Neuronal stem cell (in vitro differentiated cells): ENCODE results near the gene CTU2.

Source experiments
- DNase-seq: peaks from one replicate; pipeline ENCODE4 v3.0.0-alpha.2; 2013; ENCODE audit warnings: low spot score
- H2AFZ ChIP-seq: one replicate; pipeline ENCODE4 v1.6.1; 2013; ENCODE audit warnings: mild to moderate bottlenecking, low read length, inconsistent platforms
- H2AK5ac ChIP-seq: 2 replicates; pipeline ENCODE4 v1.6.1; 2013; ENCODE audit warnings: low read depth, mild to moderate bottlenecking, inconsistent platforms, low read length, moderate library complexity, mixed read lengths
- H2BK120ac ChIP-seq: 2 replicates; pipeline ENCODE4 v1.6.1; 2013; ENCODE audit warnings: low read depth, mild to moderate bottlenecking, inconsistent platforms, low read length, moderate library complexity, mixed read lengths
- H2BK12ac ChIP-seq: one replicate; pipeline ENCODE4 v1.6.1; 2013; ENCODE audit warnings: low read length, inconsistent platforms
- H2BK15ac ChIP-seq: 2 replicates; pipeline ENCODE4 v1.6.1; 2013; ENCODE audit warnings: mild to moderate bottlenecking, low read length, inconsistent platforms, mixed read lengths
- H2BK5ac ChIP-seq: one replicate; pipeline ENCODE4 v1.6.1; 2013; ENCODE audit warnings: inconsistent platforms, mild to moderate bottlenecking, low read length, moderate library complexity
- H3K14ac ChIP-seq: one replicate; pipeline ENCODE4 v1.6.1; 2013; ENCODE audit warnings: low read length, inconsistent platforms
- H3K18ac ChIP-seq: 2 replicates; pipeline ENCODE4 v1.6.1; 2013; ENCODE audit warnings: low read length, inconsistent platforms
- H3K23ac ChIP-seq: 2 replicates; pipeline ENCODE4 v1.6.1; 2013; ENCODE audit warnings: low read depth, mild to moderate bottlenecking, mixed read lengths, low read length, inconsistent platforms; ENCODE audit not compliant: poor library complexity
- H3K27ac ChIP-seq: replicated peaks from 3 replicates; pipeline ENCODE4 v1.5.1; 2013; ENCODE audit warnings: low read length, inconsistent platforms
- H3K27me3 ChIP-seq, 3 experiments: 2 replicates each; pipeline ENCODE4 v1.6.1; 2013; ENCODE audit warnings: low read length in 3 of 3, mild to moderate bottlenecking in 2 of 3, inconsistent platforms in 1 of 3, low read depth in 1 of 3, mixed read lengths in 1 of 3, moderate library complexity in 1 of 3; ENCODE audit not compliant: control insufficient read depth in 3 of 3, insufficient read depth in 3 of 3
- H3K36me3 ChIP-seq, 2 donors: replicated peaks in 1 of 2; 2 replicates each; pipeline ENCODE4 v1.6.1; 2013; ENCODE audit warnings: low read length in 2 of 2; ENCODE audit not compliant: control insufficient read depth in 2 of 2, insufficient read depth in 2 of 2
- H3K4ac ChIP-seq: 2 replicates; pipeline ENCODE4 v1.6.1; 2013; ENCODE audit warnings: inconsistent platforms, mild to moderate bottlenecking, low read length, moderate library complexity
- H3K4me1 ChIP-seq, 2 donors: 1 replicate in 1 of 2; 2 replicates in 1 of 2; pipeline ENCODE4 v1.6.1; 2013; ENCODE audit warnings: low read length in 2 of 2, low read depth in 1 of 2; ENCODE audit not compliant: control insufficient read depth in 2 of 2, insufficient read depth in 1 of 2
- H3K4me2 ChIP-seq: one replicate; pipeline ENCODE4 v1.6.1; 2013; ENCODE audit warnings: mild to moderate bottlenecking, low read length, inconsistent platforms; ENCODE audit not compliant: insufficient read depth, poor library complexity, severe bottlenecking
- H3K4me3 ChIP-seq, 2 donors: 2 replicates each; pipeline ENCODE4 v1.5.1; 2013; ENCODE audit warnings: low read length in 2 of 2, mild to moderate bottlenecking in 2 of 2, inconsistent platforms in 1 of 2, moderate library complexity in 1 of 2
- H3K79me1 ChIP-seq: one replicate; pipeline ENCODE4 v1.6.1; 2013; ENCODE audit warnings: low read depth, mild to moderate bottlenecking, inconsistent platforms, low read length, moderate library complexity
- H3K9ac ChIP-seq: one replicate; pipeline ENCODE4 v1.6.1; 2013; ENCODE audit warnings: mild to moderate bottlenecking, low read depth, low read length, inconsistent platforms; ENCODE audit not compliant: poor library complexity
- H3K9me3 ChIP-seq, 2 donors: replicated peaks in 1 of 2; 2 replicates each; pipeline versions ENCODE3 to v1.6.1; 2013; ENCODE audit warnings: low read length in 2 of 2, mild to moderate bottlenecking in 2 of 2, inconsistent platforms in 1 of 2, low read depth in 1 of 2, mixed read lengths in 1 of 2, moderate library complexity in 1 of 2; ENCODE audit not compliant: control insufficient read depth in 2 of 2, insufficient read depth in 1 of 2
- H4K8ac ChIP-seq: one replicate; pipeline ENCODE4 v1.6.1; 2013; ENCODE audit warnings: low read depth, mild to moderate bottlenecking, inconsistent platforms, low read length, moderate library complexity
- H4K91ac ChIP-seq: one replicate; pipeline ENCODE4 v1.6.1; 2013; ENCODE audit warnings: low read length, low read depth, mild to moderate bottlenecking, inconsistent platforms; ENCODE audit not compliant: poor library complexity
- WGBS, 2 donors: extraction: QIAGEN DNeasy Blood & Tissue Kit; methylation state at CpG; one replicate each; pipeline ENCODE4 v1.1.7; 2013; ENCODE audit warnings: missing lambda C conversion rate in 2 of 2, mixed read lengths in 1 of 2; ENCODE audit not compliant: insufficient read length in 2 of 2, insufficient replicate concordance in 1 of 2; ENCODE audit errors: extremely low coverage in 2 of 2; 5-methylcytosine and 5-hydroxymethylcytosine counted together

CTU2 gene

DNA sequence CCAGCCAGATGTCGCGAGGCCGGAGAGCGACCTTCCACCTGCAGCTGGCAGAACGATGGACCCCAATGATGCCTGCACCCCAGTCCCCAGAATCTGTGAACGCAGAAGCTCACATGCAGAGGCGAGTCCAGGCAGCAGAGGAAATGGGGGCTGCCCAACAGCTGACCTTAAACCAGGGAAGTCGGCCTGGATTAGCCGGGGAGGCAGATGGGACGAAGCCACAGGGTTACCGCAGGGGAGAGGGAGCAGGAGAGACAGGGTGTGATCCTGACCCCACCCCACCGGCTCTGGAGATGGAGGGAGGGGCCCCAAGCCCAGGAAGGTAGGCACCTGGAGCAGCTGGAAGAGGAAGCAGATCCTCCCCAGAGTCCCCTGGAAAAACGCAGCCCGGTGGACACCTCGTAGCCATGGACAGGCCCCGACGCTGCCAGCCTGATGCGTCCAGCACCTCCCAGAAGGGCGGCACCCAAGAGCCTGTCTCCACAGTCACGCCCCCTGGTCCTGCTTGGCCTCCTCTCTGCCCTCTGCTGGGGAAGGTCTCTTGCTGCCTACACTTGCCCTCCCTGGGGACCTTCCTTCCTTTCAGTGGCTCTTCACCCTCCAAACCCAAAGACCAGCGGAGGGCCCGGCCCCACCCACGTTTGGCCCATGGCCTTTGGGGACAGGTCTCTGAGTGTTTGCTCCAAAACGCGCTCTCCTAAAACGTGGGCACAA, 41.4 kb downstream of the CTU2 start:
- no peak for DNase-seq
- H4K91ac ChIP-seq = no peak overlapping the region
- H2BK12ac ChIP-seq = peak overlapping the region; percentile 78
- H3K14ac ChIP-seq = no peak overlapping the region
- H2AFZ ChIP-seq = no peak overlapping the region
- peak overlapping the region; percentile 81 for H3K4ac ChIP-seq
- H3K4me3 ChIP-seq = no peak overlapping the region
- H3K27me3 ChIP-seq = no peaks in the 10 kb centered on the region
- H2BK5ac ChIP-seq = no peak overlapping the region
- no peak overlapping the region for H2BK120ac ChIP-seq
- H3K23ac ChIP-seq = peak overlapping the region; percentile 90
- H3K9ac ChIP-seq = no peak overlapping the region
- H2AK5ac ChIP-seq = peak overlapping the region; percentile 91
- no CpG with 5 or more reads among the region's 26 CpGs for WGBS, 2 donors
- no peaks in the 10 kb centered on the region for H3K9me3 ChIP-seq
- no peak overlapping the region for H3K4me2 ChIP-seq
- H3K27ac ChIP-seq = no peak overlapping the region
- peak overlapping the region; percentile 17 for H3K18ac ChIP-seq
- no peaks in the 10 kb centered on the region for H3K36me3 ChIP-seq
- H3K4me1 ChIP-seq = peaks cover 1 to 15% of the 10 kb centered on the region in 2 donors
- peak overlapping the region; percentile 16 for H2BK15ac ChIP-seq
- H4K8ac ChIP-seq = no peak overlapping the region
- peaks cover 3% of the 10 kb centered on the region for H3K79me1 ChIP-seq

- peak overlapping the region; percentile 16 for H2BK15ac ChIP-seq
- H3K27me3 ChIP-seq = no peaks in the 10 kb centered on the region
- peaks cover 3% of the 10 kb centered on the region for H3K79me1 ChIP-seq
- H4K8ac ChIP-seq = no peak overlapping the region
- H3K18ac ChIP-seq = peak overlapping the region; percentile 11
- DNase-seq = no peak
- H3K23ac ChIP-seq = no peak overlapping the region
- H3K4me3 ChIP-seq = no peak overlapping the region
- H2AK5ac ChIP-seq = no peak overlapping the region
- no peak overlapping the region for H2AFZ ChIP-seq
- H3K14ac ChIP-seq = no peak overlapping the region
- H3K4me1 ChIP-seq = peaks cover 1 to 15% of the 10 kb centered on the region in 2 donors
- H3K9ac ChIP-seq = no peak overlapping the region
- H3K4me2 ChIP-seq = no peak overlapping the region
- no peaks in the 10 kb centered on the region for H3K36me3 ChIP-seq
- no CpG with 5 or more reads among the region's 12 CpGs for WGBS, 2 donors
- H4K91ac ChIP-seq = peak overlapping the region; percentile 40
- no peak overlapping the region for H3K4ac ChIP-seq
- H3K9me3 ChIP-seq = no peaks in the 10 kb centered on the region
- no peak overlapping the region for H2BK12ac ChIP-seq
- no peak overlapping the region for H3K27ac ChIP-seq
- no peak overlapping the region for H2BK5ac ChIP-seq
- no peak overlapping the region for H2BK120ac ChIP-seq
Observed at GRCh38 chr16:88748364-88748763, 42.1 kb downstream of the CTU2 start.

- Histone ChIP-seq H3K27ac (no peak overlapping the region), H2AK5ac (peak overlapping the region; percentile 96), H4K8ac (no peak overlapping the region), H3K4me1 (peaks cover 4 to 11% of the 10 kb centered on the region in 2 donors), H2BK120ac (no peak overlapping the region), H3K79me1 (peaks cover 3% of the 10 kb centered on the region), H3K4me2 (no peak overlapping the region), H2BK12ac (no peak overlapping the region), H2BK5ac (no peak overlapping the region), H3K27me3 (no peaks in the 10 kb centered on the region), H3K9ac (no peak overlapping the region), H3K9me3 (no peaks in the 10 kb centered on the region), H3K4me3 (no peak overlapping the region), H4K91ac (no peak overlapping the region), H3K36me3 (no peaks in the 10 kb centered on the region), H2BK15ac (peak overlapping the region; percentile 75), H3K23ac (peak overlapping the region; percentile 93), H3K4ac (no peak overlapping the region), H3K18ac (peak overlapping the region; percentile 64), H2AFZ (no peak overlapping the region), H3K14ac (peak overlapping the region; percentile 98)
- no peak for DNase-seq
- no CpG with 5 or more reads among the region's 26 CpGs for WGBS, 2 donors
Observed at GRCh38 chr16:88749358-88749757, 43.1 kb downstream of the CTU2 start.

DNA sequence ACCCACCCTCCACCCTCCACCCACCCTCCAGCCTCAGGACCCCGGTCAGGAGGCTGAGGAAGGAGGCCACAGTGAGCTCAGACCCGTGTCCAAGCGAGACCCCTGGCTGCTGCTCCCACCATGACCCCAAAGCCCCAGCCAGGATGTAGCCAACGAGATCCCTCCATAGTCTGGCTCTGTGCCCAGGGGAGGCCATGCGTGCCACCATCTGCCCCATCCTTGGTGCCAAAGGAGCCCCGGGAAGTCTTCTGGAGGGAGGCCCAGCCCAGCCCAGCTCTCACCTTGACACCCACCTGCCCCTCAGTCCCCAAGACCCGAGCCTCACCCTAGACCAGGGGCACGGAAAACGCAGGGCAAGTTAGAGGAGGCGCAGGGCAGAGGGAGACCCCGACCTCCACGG, 44.6 kb downstream of the CTU2 start:
- Histone ChIP-seq H2AK5ac (peak overlapping the region; percentile 84), H3K4me2 (no peak overlapping the region), H2BK120ac (no peak overlapping the region), H4K8ac (peak overlapping the region; percentile 93), H3K4ac (peak overlapping the region; percentile 66), H2BK12ac (peak overlapping the region; percentile 58), H2AFZ (no peak overlapping the region), H3K79me1 (peaks cover 3% of the 10 kb centered on the region), H3K27me3 (no peaks in the 10 kb centered on the region), H3K4me1 (peaks cover 4 to 9% of the 10 kb centered on the region in 2 donors), H3K23ac (no peak overlapping the region), H2BK5ac (no peak overlapping the region), H3K14ac (no peak overlapping the region), H4K91ac (no peak overlapping the region), H3K36me3 (no peaks in the 10 kb centered on the region), H3K9me3 (no peaks in the 10 kb centered on the region), H3K18ac (peak overlapping the region; percentile 80), H3K9ac (peak overlapping the region; percentile 70), H2BK15ac (no peak overlapping the region), H3K4me3 (no peak overlapping the region), H3K27ac (no peak overlapping the region)
- DNase-seq = no peak
- no CpG with 5 or more reads among the region's 12 CpGs for WGBS, 2 donors
